Activated naive CD8-positive, alpha-beta T cell treated with anti-CD3 and anti-CD28 coated beads, Interleukin-2, amount 50 U/mL, for 24 hours (primary cell): ENCODE measurements around the gene VDAC2.

Source experiments
- ATAC-seq: fragments of 150-1000 bp; cut with Tn5 transposase; one replicate; pipeline ENCODE4 v1.10.0; 2021
- DNase-seq: peaks from one replicate; pipeline ENCODE4 v3.0.0; 2021
- H3K27ac Mint-ChIP-seq: one replicate; pipeline ENCODE4 v1.8.0; 2021; ENCODE audit warnings: mild to moderate bottlenecking, mixed read lengths
- H3K27me3 Mint-ChIP-seq: one replicate; pipeline ENCODE4 v1.8.0; 2021; ENCODE audit warnings: mixed read lengths
- H3K36me3 Mint-ChIP-seq: one replicate; pipeline ENCODE4 v1.8.0; 2021; ENCODE audit warnings: low read depth, mixed read lengths
- H3K4me1 Mint-ChIP-seq: one replicate; pipeline ENCODE4 v1.8.0; 2021; ENCODE audit warnings: mixed read lengths
- H3K4me3 Mint-ChIP-seq: one replicate; pipeline ENCODE4 v1.8.0; 2021; ENCODE audit warnings: mild to moderate bottlenecking, moderate library complexity, mixed read lengths
- H3K9me3 Mint-ChIP-seq: one replicate; pipeline ENCODE4 v1.8.0; 2021; ENCODE audit warnings: mixed read lengths

Gene VDAC2

GRCh38 chr10:75269605-75270004, 59.0 kb downstream of the VDAC2 start:
- DNase-seq (no peak), ATAC-seq (no peak)
- no peak overlapping the region for H3K4me3 Mint-ChIP-seq
- H3K4me1 Mint-ChIP-seq, result no peaks in the 10 kb centered on the region
- H3K27ac Mint-ChIP-seq, result no peak overlapping the region
- H3K27me3 Mint-ChIP-seq, result no peaks in the 10 kb centered on the region
- no peaks in the 10 kb centered on the region for H3K9me3 Mint-ChIP-seq
- H3K36me3 Mint-ChIP-seq, result no peaks in the 10 kb centered on the region

- Mint-ChIP-seq H3K36me3 (no peaks in the 10 kb centered on the region), H3K27me3 (peaks cover 2% of the 10 kb centered on the region), H3K27ac (no peak overlapping the region), H3K4me3 (no peak overlapping the region), H3K9me3 (no peaks in the 10 kb centered on the region), H3K4me1 (no peaks in the 10 kb centered on the region)
- no peak for ATAC-seq
- DNase-seq, result no peak
Observed at GRCh38 chr10:75272094-75272493, 61.5 kb downstream of the VDAC2 start.

GRCh38 chr10:75272896-75273295, 62.3 kb downstream of the VDAC2 start:
- H3K4me1 Mint-ChIP-seq, result no peaks in the 10 kb centered on the region
- ATAC-seq (no peak), DNase-seq (no peak)
- peaks cover 2% of the 10 kb centered on the region for H3K27me3 Mint-ChIP-seq
- no peak overlapping the region for H3K27ac Mint-ChIP-seq
- no peak overlapping the region for H3K4me3 Mint-ChIP-seq
- H3K9me3 Mint-ChIP-seq, result no peaks in the 10 kb centered on the region
- no peaks in the 10 kb centered on the region for H3K36me3 Mint-ChIP-seq

GRCh38 chr10:75276069-75276872, 65.7 kb downstream of the VDAC2 start:
- DNase-seq (no peak), ATAC-seq (no peak)
- Mint-ChIP-seq H3K9me3 (no peaks in the 10 kb centered on the region), H3K27me3 (peaks cover 2% of the 10 kb centered on the region), H3K4me3 (no peak overlapping the region), H3K36me3 (no peaks in the 10 kb centered on the region), H3K4me1 (no peaks in the 10 kb centered on the region), H3K27ac (no peak overlapping the region)

- no peaks in the 10 kb centered on the region for H3K4me1 Mint-ChIP-seq
Observed at GRCh38 chr10:75280236-75280635, 69.6 kb downstream of the VDAC2 start.

More at GRCh38 chr10:75280236-75280635, 69.6 kb downstream of the VDAC2 start:
- H3K27me3 Mint-ChIP-seq, result peaks cover 4% of the 10 kb centered on the region
- no peak overlapping the region for H3K27ac Mint-ChIP-seq
- no peaks in the 10 kb centered on the region for H3K9me3 Mint-ChIP-seq
- H3K36me3 Mint-ChIP-seq, result no peaks in the 10 kb centered on the region
- no peak for DNase-seq
- H3K4me3 Mint-ChIP-seq, result no peak overlapping the region
- no peak for ATAC-seq
